Measurements from ENCODE around the gene DNAH7. TPM values are rescaled to one million over a fixed set of nuclear protein-coding genes. Genes with fewer than 3 reads are reported as not detected.
"Not testable (repeated sequence)": the region's sequence is repeated elsewhere in the genome, so short reads cannot be mapped to it uniquely, and the experiment has no call there.

Gene DNAH7
- total and polyA plus RNA-seq, 2 donors from 2014 or later: 3.8 to 15.7 TPM

DNA sequence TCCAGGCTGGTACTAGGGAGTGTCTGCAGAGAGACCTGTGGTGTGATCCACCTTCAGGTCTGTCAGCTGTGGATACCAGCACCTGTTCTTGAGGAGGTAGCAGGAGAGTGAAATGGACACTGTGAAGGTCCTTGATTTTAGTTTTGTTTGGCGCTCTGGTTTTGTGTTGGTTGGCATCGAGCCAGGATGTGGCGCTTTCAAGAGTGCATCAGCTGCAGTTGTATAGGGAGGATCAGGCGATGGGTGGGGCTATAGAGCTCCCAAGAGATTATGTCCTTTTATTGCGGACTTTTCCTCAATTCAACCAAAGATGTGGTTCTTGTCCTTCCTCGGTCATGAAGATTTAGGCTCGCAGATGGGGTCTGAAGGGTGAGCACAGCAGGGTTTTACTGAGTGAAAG, 374.1 kb downstream of the DNAH7 start:
- Histone ChIP-seq H3K4me3 (ENCODE audit: low read length in 3 of 3) (no peak overlapping the region), H3K9ac (ENCODE audit: low read length in 3 of 3) (no peak overlapping the region), H3K4me1 (ENCODE audit: control insufficient read depth in 2 of 3, insufficient read depth in 2 of 3, low read depth in 1 of 3, low read length in 3 of 3) (no peaks in the 10 kb centered on the region), H3K27me3 (ENCODE audit: control insufficient read depth, insufficient read depth, low read length) (no peaks in the 10 kb centered on the region), H3K27ac (ENCODE audit: low read depth in 2 of 2, low read length in 2 of 2) (no peak overlapping the region), H3K36me3 (ENCODE audit: control insufficient read depth in 2 of 3, insufficient read depth in 3 of 3, low read length in 3 of 3) (no peaks in the 10 kb centered on the region), H3K9me3 (ENCODE audit: control insufficient read depth in 2 of 3, insufficient read depth in 1 of 3, low read length in 3 of 3) (no peaks in the 10 kb centered on the region)
- intact Hi-C loops (cut with DNase I): no loop called here
- FAIRE-seq (no peak), DNase-seq (no peak)
- TF ChIP-seq, protein P1, sequence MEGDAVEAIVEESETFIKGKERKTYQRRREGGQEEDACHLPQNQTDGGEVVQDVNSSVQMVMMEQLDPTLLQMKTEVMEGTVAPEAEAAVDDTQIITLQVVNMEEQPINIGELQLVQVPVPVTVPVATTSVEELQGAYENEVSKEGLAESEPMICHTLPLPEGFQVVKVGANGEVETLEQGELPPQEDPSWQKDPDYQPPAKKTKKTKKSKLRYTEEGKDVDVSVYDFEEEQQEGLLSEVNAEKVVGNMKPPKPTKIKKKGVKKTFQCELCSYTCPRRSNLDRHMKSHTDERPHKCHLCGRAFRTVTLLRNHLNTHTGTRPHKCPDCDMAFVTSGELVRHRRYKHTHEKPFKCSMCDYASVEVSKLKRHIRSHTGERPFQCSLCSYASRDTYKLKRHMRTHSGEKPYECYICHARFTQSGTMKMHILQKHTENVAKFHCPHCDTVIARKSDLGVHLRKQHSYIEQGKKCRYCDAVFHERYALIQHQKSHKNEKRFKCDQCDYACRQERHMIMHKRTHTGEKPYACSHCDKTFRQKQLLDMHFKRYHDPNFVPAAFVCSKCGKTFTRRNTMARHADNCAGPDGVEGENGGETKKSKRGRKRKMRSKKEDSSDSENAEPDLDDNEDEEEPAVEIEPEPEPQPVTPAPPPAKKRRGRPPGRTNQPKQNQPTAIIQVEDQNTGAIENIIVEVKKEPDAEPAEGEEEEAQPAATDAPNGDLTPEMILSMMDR (IDR thresholded peaks at IDR 0.05; ENCODE audit: borderline replicate concordance, extremely low read depth, insufficient read depth): no peak

DNA sequence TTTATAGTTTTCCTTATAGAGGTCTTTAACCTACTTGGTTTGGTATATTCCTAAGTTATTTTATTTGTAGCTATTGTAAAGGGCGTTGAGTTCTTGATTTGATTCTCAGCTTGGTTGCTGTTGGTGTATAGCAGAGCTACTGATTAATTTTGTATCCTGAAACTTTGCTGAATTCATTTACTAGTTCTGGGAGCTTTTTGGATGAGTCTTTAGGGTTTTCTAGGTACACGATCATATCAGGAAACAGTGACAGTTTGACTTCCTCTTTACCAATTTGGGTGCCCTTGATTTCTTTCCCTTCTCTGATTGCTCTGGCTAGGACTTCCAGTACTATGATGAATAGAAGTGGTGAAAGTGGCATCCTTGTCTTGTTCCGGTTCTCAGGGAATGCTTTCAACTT, 376.1 kb downstream of the DNAH7 start:
- H3K4me1 ChIP-seq (ENCODE audit: control insufficient read depth in 2 of 3, insufficient read depth in 2 of 3, low read depth in 1 of 3, low read length in 3 of 3); DNase-seq; H3K4me3 ChIP-seq (ENCODE audit: low read length in 3 of 3); intact Hi-C loops (cut with DNase I); H3K9ac ChIP-seq (ENCODE audit: low read length in 3 of 3); H3K9me3 ChIP-seq (ENCODE audit: control insufficient read depth in 2 of 3, insufficient read depth in 1 of 3, low read length in 3 of 3); H3K27me3 ChIP-seq (ENCODE audit: control insufficient read depth, insufficient read depth, low read length); FAIRE-seq; H3K36me3 ChIP-seq (ENCODE audit: control insufficient read depth in 2 of 3, insufficient read depth in 3 of 3, low read length in 3 of 3); H3K27ac ChIP-seq (ENCODE audit: low read depth in 2 of 2, low read length in 2 of 2): not testable (repeated sequence)

Other genes with a start within 250 kb of the DNAH7 start
- 41.0 TPM for gene STK17B, start 102.7 kb upstream of the DNAH7 start, total RNA-seq
- gene STK17B, start 102.7 kb upstream of the DNAH7 start, polyA plus RNA-seq (ENCODE audit: insufficient read depth, low read depth, low replicate concordance): 3.4 TPM

Data from kidney (tissue), 14 donors.